B cell (primary cell): Measurements from ENCODE around the gene ARHGAP28. TPM values are rescaled to one million over a fixed set of nuclear protein-coding genes. Genes with fewer than 3 reads are reported as not detected.

Experiments used
- ATAC-seq: fragments of 200-7000 bp; cut with Tn5 transposase; one replicate; pipeline ENCODE4 v1.10.0; 2021; ENCODE audit warnings: low read depth, mild to moderate bottlenecking, moderate number of reproducible peaks, moderate library complexity
- CTCF ChIA-PET: fragments of 350-600 bp; sonication (Branson Sonifier 250); formaldehyde crosslinking; loops from one replicate; lab custom pipeline; 2021; ENCODE audit warnings: antibody characterized with exemption, inconsistent platforms; lab: Charles Lee
- POLR2A ChIA-PET: fragments of 350-600 bp; sonication (Branson Sonifier 250); formaldehyde crosslinking; loops from one replicate; lab custom pipeline; 2021; ENCODE audit warnings: antibody characterized with exemption; lab: Charles Lee
- DNase-seq: peaks from one replicate; pipeline ENCODE4 v3.0.0; 2013
- H2AFZ ChIP-seq: 2 replicates; pipeline ENCODE4 v1.6.1; 2012; ENCODE audit warnings: mild to moderate bottlenecking, low read depth, low read length; ENCODE audit not compliant: insufficient read depth, poor library complexity, severe bottlenecking
- H3K27ac ChIP-seq, 2 donors: 1 replicate in 1 of 2; 2 replicates in 1 of 2; pipeline ENCODE4 v1.5.1; 2012 to 2013; ENCODE audit warnings: low read length in 2 of 2, mild to moderate bottlenecking in 2 of 2, moderate library complexity in 1 of 2
- H3K27me3 ChIP-seq, 4 experiments: fragments of 200-600 bp in 1 of 4; sonication (generic) in 1 of 4; replicated peaks in 1 of 4; 1 replicate in 2 of 4; 2 replicates in 2 of 4; pipeline versions ENCODE4 v1.6.1 to v1.7.0; 2013 to 2016; ENCODE audit warnings: low read length in 3 of 4, mild to moderate bottlenecking in 2 of 4, mixed read lengths in 1 of 4, moderate library complexity in 1 of 4; ENCODE audit not compliant: insufficient read depth in 4 of 4, control insufficient read depth in 3 of 4; ENCODE audit errors: control extremely low read depth in 1 of 4
- H3K36me3 ChIP-seq, 2 experiments: replicated peaks in 1 of 2; 1 replicate in 1 of 2; 2 replicates in 1 of 2; pipeline versions ENCODE4 v1.6.1 to v1.7.1; 2013; ENCODE audit warnings: low read length in 1 of 2; ENCODE audit not compliant: insufficient read depth in 2 of 2, control insufficient read depth in 1 of 2; ENCODE audit errors: control extremely low read depth in 1 of 2, extremely low read depth in 1 of 2
- H3K4me1 ChIP-seq, 2 donors: fragments of 200-600 bp in 1 of 2; sonication (generic) in 1 of 2; 1 replicate in 1 of 2; 2 replicates in 1 of 2; pipeline versions ENCODE4 v1.5.1 to v1.6.1; 2013 to 2017; ENCODE audit warnings: low read length in 2 of 2; ENCODE audit not compliant: control insufficient read depth in 2 of 2, insufficient read depth in 2 of 2
- H3K4me2 ChIP-seq: replicated peaks from 2 replicates; pipeline ENCODE3; 2012; ENCODE audit warnings: mild to moderate bottlenecking, low read depth, low read length; ENCODE audit not compliant: poor library complexity, severe bottlenecking
- H3K4me3 ChIP-seq, 5 experiments: fragments of 200-600 bp in 1 of 5; sonication (generic) in 1 of 5; 1 replicate in 3 of 5; 2 replicates in 2 of 5; pipeline versions ENCODE4 v1.5.1 to v1.7.0; 2011 to 2016; ENCODE audit warnings: low read length in 4 of 5, mild to moderate bottlenecking in 4 of 5, low read depth in 2 of 5, control low read depth in 1 of 5, moderate library complexity in 1 of 5; ENCODE audit not compliant: insufficient read depth in 1 of 5; ENCODE audit errors: control extremely low read depth in 1 of 5, extremely low read depth in 1 of 5
- H3K79me2 ChIP-seq: fragments of 200-600 bp; sonication (generic); one replicate; pipeline ENCODE4 v1.6.0; 2016; ENCODE audit warnings: low read length; ENCODE audit not compliant: control insufficient read depth, insufficient read depth
- H3K9ac ChIP-seq: fragments of 200-600 bp; sonication (generic); 2 replicates; pipeline ENCODE4 v1.6.1; 2017; ENCODE audit warnings: mild to moderate bottlenecking, low read length, moderate library complexity
- H3K9me3 ChIP-seq, 3 donors: one replicate each; pipeline versions ENCODE4 v1.6.1 to v1.7.1; 2013; ENCODE audit warnings: low read length in 2 of 3; ENCODE audit not compliant: control insufficient read depth in 2 of 3, insufficient read depth in 1 of 3; ENCODE audit errors: control extremely low read depth in 1 of 3
- H4K20me1 ChIP-seq: 2 replicates; pipeline ENCODE4 v1.6.0; 2012; ENCODE audit warnings: mild to moderate bottlenecking, low read length; ENCODE audit not compliant: insufficient read depth, control insufficient read depth, poor library complexity, severe bottlenecking
- H3K27ac Mint-ChIP-seq: one replicate; pipeline ENCODE4 v1.8.0; 2021; ENCODE audit warnings: mixed read lengths
- H3K27me3 Mint-ChIP-seq: one replicate; pipeline ENCODE4 v1.8.0; 2021; ENCODE audit warnings: mixed read lengths
- H3K4me1 Mint-ChIP-seq: one replicate; pipeline ENCODE4 v1.8.0; 2021; ENCODE audit warnings: mixed read lengths
- H3K4me3 Mint-ChIP-seq: one replicate; pipeline ENCODE4 v1.8.0; 2021; ENCODE audit warnings: mixed read lengths
- H3K9me3 Mint-ChIP-seq: one replicate; pipeline ENCODE4 v1.8.0; 2022; ENCODE audit warnings: mixed read lengths; ENCODE audit not compliant: insufficient read depth
- EZH2 ChIP-seq: IDR thresholded peaks from 2 replicates; pipeline ENCODE4 v1.6.1; 2012; ENCODE audit warnings: borderline replicate concordance, low read depth, mild to moderate bottlenecking, moderate library complexity, low read length; ENCODE audit not compliant: insufficient read depth, poor library complexity, severe bottlenecking
- WGBS: methylation state at CpG from one replicate; pipeline ENCODE4 v1.1.5; 2013; ENCODE audit warnings: missing lambda C conversion rate; ENCODE audit not compliant: insufficient coverage; 5-methylcytosine and 5-hydroxymethylcytosine counted together
- intact Hi-C: fragments of 100-400 bp; cut with micrococcal nuclease; formaldehyde crosslinking; loops from one replicate; pipeline ENCODE4 v1.10.0; 2022
- polyA plus RNA-seq: library from polyadenylated mRNA; depleted of rRNA; stranded (reverse); fragments of >200 nt; gene quantifications from 2 replicates; pipeline ENCODE4 v1.2.3, GENCODE V29; 2012
- total RNA-seq, 2 donors: library from RNA; stranded (reverse); fragments of 120-200 nt in 1 of 2; gene quantifications; 1 replicate in 1 of 2; 2 replicates in 1 of 2; pipeline versions ENCODE4 v1.2.3 to v1.2.4, GENCODE V29; 2013 to 2022
- TF ChIP-seq, protein P1 (sequence below): fragments of 200-600 bp; IDR thresholded peaks from one replicate; pipeline ENCODE4 v1.8.0; 2022; ENCODE audit warnings: antibody characterized with exemption, mild to moderate bottlenecking

ARHGAP28 gene
- total and polyA plus RNA-seq, 2 donors (not counting 1 experiment from before 2014, with no cell fraction given): not detected

DNA sequence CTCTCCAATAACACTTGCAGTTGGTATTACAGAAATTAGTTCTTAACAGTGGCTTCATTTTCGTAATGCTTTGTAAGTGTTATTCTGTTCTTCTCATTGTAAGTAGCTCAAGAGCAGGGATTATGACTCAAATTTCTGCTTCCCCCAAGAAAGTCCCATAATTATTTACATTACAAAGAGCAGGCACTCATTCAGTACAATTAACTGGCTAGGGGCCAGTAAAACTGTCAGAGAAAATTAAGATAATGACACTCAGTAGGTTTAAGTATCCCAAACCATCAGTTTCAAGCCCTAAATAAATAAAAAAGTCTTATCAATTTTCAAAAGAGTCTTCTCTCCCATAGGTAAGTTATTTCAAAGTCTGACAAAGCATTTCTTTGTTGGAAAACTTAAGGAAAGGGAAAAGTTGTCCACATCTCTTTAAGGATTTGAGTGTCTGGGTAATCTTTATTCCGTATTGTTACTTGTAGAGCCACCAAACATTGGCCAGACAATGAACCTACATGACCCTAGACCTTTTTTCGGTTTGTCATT, 137.1 kb downstream of the ARHGAP28 start:
- Mint-ChIP-seq H3K4me3 (no peak overlapping the region), H3K27ac (no peak overlapping the region), H3K4me1 (no peaks in the 10 kb centered on the region), H3K27me3 (no peaks in the 10 kb centered on the region), H3K9me3 (peaks cover 2% of the 10 kb centered on the region)
- Histone ChIP-seq H2AFZ (no peak overlapping the region), H4K20me1 (no peaks in the 10 kb centered on the region), H3K27ac (no peak overlapping the region), H3K4me1 (no peaks in the 10 kb centered on the region), H3K4me3 (no peak overlapping the region), H3K79me2 (no peaks in the 10 kb centered on the region), H3K9ac (no peak overlapping the region), H3K27me3 (no peaks in the 10 kb centered on the region), H3K9me3 (no peaks in the 10 kb centered on the region), H3K4me2 (no peak overlapping the region), H3K36me3 (no peaks in the 10 kb centered on the region)
- ChIA-PET CTCF (no interaction called here), POLR2A (no interaction called here)
- no CpG with 5 or more reads among the region's 3 CpGs for WGBS
- ATAC-seq (no peak), DNase-seq (no peak)
- intact Hi-C loops: no loop called here
- TF ChIP-seq EZH2: no peak
- TF ChIP-seq, protein P1, sequence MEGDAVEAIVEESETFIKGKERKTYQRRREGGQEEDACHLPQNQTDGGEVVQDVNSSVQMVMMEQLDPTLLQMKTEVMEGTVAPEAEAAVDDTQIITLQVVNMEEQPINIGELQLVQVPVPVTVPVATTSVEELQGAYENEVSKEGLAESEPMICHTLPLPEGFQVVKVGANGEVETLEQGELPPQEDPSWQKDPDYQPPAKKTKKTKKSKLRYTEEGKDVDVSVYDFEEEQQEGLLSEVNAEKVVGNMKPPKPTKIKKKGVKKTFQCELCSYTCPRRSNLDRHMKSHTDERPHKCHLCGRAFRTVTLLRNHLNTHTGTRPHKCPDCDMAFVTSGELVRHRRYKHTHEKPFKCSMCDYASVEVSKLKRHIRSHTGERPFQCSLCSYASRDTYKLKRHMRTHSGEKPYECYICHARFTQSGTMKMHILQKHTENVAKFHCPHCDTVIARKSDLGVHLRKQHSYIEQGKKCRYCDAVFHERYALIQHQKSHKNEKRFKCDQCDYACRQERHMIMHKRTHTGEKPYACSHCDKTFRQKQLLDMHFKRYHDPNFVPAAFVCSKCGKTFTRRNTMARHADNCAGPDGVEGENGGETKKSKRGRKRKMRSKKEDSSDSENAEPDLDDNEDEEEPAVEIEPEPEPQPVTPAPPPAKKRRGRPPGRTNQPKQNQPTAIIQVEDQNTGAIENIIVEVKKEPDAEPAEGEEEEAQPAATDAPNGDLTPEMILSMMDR: no peak

DNA sequence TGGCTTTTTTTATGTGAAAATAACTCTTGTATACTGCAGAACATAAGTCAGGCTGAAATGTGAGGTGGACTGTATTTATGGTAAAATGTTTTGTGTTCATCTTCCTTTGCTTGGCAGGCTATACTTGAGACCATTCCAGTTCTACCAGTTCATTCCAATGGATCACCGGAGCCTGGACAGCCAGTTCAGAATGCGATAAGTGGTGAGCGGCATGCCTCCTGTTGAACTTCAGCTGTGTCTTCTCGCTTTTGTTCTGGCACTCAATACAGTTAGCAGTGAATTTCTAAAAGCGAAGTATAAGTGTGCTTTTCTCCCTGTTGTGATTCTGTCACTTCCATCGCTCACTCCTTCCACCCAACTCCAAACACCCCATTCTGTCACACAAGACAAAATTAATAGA, 138.5 kb downstream of the ARHGAP28 start:
- H4K20me1 ChIP-seq: no peaks in the 10 kb centered on the region
- H3K4me3 ChIP-seq: no peak overlapping the region
- WGBS: 97% methylated on average over 6 of the region's 6 CpGs
- no peaks in the 10 kb centered on the region for H3K79me2 ChIP-seq
- H3K27ac ChIP-seq: no peak overlapping the region
- H3K4me1 ChIP-seq: no peaks in the 10 kb centered on the region
- TF ChIP-seq, protein P1: no peak
- TF ChIP-seq EZH2: no peak
- ChIA-PET CTCF (interaction anchor here (0.6 kb wide), 1 partner anchor 17 kb away, joined by 3 read pairs; no protein-coding TSS in a partner anchor), POLR2A (no interaction called here)
- no peak overlapping the region for H2AFZ ChIP-seq
- Mint-ChIP-seq H3K4me1 (no peaks in the 10 kb centered on the region), H3K9me3 (peaks cover 2% of the 10 kb centered on the region), H3K27ac (no peak overlapping the region), H3K27me3 (no peaks in the 10 kb centered on the region), H3K4me3 (no peak overlapping the region)
- no peak overlapping the region for H3K9ac ChIP-seq
- DNase-seq (no peak), ATAC-seq (no peak)
- intact Hi-C loops: no loop called here
- no peaks in the 10 kb centered on the region for H3K9me3 ChIP-seq
- H3K36me3 ChIP-seq: no peaks in the 10 kb centered on the region
- H3K27me3 ChIP-seq: no peaks in the 10 kb centered on the region
- H3K4me2 ChIP-seq: no peak overlapping the region
